ENCODE data around the gene COQ10B.

GRCh38 chr2:197506658-197507057, 53.3 kb downstream of the COQ10B start:
- TF ChIP-seq CTCF (IDR thresholded peaks at IDR 0.05) (no peak), POLR2A (IDR thresholded peaks at IDR 0.05) (no peak)
